VCaP (cell line): Measurements from ENCODE around the gene CD276.
A peak's percentile ranks its signal among the peaks of the same experiment; 100 is the strongest.

Experiments used
- H3K27ac ChIP-seq: fragments of 450-650 bp; 2 replicates; pipeline ENCODE4 v1.5.1; 2017
- TF ChIP-seq, protein P1 (sequence below): fragments of 450-650 bp; conservative IDR thresholded peaks from 2 replicates; pipeline ENCODE4 v1.5.1; 2017; ENCODE audit warnings: mild to moderate bottlenecking, moderate library complexity

Gene CD276

DNA sequence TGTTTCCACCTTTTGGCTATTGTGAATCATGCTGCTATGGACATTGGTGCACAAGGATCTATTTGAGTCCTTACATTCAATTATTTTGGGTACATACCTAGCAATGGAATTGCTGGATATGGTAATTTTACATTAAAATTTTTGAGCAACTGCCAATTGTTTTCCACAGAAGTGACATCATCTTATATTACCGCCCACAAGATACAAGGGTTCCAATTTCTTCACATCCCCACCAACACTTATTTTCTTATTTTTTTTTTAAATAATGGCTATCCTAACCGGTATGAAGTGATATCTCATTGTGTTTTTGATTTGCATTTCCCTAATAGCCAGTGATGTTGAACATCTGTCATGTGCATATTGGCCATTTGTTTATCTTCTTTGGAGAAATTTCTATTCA is 28.5 kb upstream of the CD276 start:
- TF ChIP-seq, protein P1, sequence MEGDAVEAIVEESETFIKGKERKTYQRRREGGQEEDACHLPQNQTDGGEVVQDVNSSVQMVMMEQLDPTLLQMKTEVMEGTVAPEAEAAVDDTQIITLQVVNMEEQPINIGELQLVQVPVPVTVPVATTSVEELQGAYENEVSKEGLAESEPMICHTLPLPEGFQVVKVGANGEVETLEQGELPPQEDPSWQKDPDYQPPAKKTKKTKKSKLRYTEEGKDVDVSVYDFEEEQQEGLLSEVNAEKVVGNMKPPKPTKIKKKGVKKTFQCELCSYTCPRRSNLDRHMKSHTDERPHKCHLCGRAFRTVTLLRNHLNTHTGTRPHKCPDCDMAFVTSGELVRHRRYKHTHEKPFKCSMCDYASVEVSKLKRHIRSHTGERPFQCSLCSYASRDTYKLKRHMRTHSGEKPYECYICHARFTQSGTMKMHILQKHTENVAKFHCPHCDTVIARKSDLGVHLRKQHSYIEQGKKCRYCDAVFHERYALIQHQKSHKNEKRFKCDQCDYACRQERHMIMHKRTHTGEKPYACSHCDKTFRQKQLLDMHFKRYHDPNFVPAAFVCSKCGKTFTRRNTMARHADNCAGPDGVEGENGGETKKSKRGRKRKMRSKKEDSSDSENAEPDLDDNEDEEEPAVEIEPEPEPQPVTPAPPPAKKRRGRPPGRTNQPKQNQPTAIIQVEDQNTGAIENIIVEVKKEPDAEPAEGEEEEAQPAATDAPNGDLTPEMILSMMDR = no peak
- H3K27ac ChIP-seq = peak overlapping the region; percentile 84

DNA sequence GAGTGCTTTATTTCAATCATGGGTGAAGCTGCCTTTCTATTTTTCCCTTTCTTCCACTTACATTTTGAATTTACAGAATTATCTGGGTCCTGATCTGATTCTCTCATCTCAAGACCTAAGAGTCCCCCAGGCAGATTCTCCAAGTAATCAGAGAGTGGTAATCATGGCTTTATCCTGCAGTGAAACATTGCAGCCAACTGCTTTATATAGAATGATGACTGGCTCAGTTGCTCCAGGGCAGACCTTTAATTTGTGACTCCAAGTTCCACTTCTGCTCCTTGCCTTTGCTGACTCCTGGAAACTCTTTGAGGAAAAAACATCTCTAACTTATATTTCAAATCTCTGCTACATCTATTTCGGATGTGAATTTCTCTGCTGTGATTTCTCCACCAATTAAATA is 25.5 kb upstream of the CD276 start:
- no peak overlapping the region; the same call in 1 of the 2 replicates for H3K27ac ChIP-seq
- TF ChIP-seq, protein P1 = no peak

DNA sequence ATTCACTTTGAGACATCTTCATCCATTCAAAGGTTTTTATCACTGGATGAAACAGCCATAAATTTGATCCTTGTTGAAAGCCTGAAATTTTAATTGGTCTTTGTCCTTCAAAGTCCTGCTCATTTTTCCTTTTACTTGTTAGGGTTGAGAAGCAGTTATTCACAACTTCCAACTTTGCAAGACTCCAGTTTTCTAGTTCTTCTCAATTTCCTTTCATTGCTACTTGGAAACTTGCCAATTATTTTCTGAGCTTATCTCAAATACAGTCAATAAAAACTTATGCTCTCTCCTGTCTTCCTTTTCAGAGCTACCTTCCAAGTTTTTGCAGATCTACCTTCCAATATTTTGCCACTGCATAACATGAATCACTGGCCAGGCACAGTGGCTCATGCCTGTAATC is 23.7 kb upstream of the CD276 start:
- peak overlapping the region; percentile 50 for H3K27ac ChIP-seq
- TF ChIP-seq, protein P1 = no peak

DNA sequence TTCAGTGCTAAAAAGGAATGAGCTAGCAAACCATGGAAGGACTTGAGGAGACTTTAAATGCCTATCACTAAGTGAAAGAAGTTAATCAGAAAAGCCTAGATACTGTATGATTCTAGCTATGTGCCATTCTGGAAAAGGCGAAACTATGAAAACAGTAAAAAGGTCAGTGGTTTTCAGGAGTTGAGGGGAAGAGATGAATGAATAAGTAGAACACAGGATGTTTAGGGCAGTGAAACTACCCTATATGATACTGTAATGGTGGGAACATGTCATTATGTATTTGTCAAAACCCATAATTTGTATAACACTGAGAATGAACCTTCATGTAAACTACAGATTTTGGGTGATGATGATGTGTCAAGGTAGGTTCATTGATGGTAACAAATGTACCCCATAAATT is 9.6 kb upstream of the CD276 start:
- no peak overlapping the region for H3K27ac ChIP-seq
- TF ChIP-seq, protein P1 = no peak

DNA sequence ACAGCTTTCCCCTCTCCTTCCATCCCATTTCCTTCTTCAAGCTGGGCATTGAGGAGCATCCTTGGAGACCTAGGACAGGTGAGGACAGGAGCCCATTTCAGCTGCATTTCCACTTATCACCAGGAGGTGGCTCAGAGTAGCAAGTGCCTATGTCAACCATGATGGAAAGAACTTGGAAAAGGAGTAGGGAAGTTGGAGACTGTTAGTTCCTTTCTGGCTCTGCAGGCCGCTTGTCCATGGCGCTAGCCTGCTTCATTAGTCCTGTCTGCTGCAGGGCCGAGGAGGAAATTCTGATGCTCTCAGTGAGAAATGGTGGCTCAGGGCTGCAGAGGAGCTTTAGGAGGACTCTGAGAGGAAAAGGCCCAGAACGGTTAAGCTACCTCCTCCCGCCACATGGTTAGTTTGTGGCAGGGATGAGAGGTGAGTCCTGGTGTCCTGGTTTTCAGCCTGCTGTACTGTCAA is 7.0 kb upstream of the CD276 start:
- TF ChIP-seq, protein P1 = peak; percentile 76
- no peak overlapping the region for H3K27ac ChIP-seq

DNA sequence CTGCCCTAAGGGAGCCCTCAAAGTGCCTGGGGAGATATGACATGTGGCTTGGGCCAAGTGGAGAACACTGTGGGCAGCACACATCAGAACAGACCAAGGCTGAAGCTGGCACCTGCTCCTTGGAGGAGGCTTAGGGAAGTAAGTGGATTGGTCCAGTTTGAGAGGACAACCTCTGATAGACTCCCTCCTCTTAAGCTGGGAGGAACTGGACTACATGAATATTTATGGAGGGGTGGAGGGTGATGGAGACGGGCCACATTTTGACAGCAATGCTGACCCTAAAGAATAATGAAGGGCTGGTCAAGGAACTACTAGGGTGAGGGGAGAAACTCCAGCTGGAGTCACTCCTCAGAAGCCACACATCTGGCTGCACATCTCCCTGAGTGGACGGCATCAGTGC is 6.5 kb upstream of the CD276 start:
- no peak overlapping the region for H3K27ac ChIP-seq
- TF ChIP-seq, protein P1 = no peak

DNA sequence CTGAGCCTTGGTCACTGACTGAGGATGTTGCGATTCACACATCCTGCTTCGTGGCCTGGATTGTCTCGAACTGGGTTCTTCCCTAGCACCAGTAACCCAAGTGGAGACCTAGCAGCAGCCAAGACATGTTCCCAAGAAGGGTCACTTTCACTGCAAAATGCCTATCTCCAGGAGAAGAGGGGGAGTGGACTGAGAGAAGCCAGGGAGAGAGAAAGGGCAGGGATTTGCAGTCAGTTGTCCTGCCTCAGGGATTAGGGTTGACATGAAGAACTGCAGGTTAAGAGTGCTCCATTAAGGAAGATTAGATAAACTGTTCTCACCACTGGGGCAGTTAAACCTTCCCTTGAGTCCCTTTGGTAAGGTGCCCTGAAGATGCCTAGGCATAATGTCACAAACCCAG is 5.7 kb upstream of the CD276 start:
- TF ChIP-seq, protein P1 = no peak
- no peak overlapping the region for H3K27ac ChIP-seq
